SU-DHL-6 (cell line): ENCODE results near the gene KANSL3.

ENCODE experiments used
- EZH2phosphoT487 ChIP-seq: fragments of 200-600 bp; sonication (generic), shearing (Covaris generic); conservative IDR thresholded peaks from 2 replicates; pipeline ENCODE4 v1.6.1; 2018; ENCODE audit warnings: mild to moderate bottlenecking, antibody characterized with exemption, low read length, moderate library complexity, mixed read lengths
- TF ChIP-seq, protein P1 (sequence below): fragments of 200-600 bp; sonication (generic); IDR thresholded peaks from one replicate; pipeline ENCODE4 v1.5.1; 2017; ENCODE audit warnings: antibody characterized with exemption, mild to moderate bottlenecking, low read length, moderate library complexity; ENCODE audit not compliant: insufficient read depth, poor library complexity, severe bottlenecking

DNA sequence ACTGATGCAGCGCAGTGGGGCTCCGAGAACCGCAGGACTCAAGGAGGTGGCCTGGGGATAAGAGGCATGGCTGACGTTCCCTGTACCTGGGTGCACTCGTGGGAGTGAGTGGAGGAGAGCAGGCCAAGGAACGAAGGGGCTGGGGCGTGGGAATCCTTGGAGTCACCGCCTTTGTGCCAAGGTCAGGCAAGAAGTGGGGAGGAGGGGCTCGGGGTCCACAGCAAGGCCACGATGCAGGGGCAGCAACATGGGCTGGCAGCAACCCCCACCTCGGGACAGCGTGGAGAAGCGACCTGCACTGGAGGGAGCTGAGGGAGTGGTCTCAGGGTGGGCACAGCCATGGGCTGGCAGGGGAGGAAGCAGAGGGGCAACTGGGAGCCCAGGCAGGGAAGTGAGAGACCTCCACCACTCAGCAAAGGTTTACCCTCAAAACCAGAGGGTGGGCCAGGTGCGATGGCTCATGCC, 82.9 kb downstream of the KANSL3 start:
- TF ChIP-seq, protein P1, sequence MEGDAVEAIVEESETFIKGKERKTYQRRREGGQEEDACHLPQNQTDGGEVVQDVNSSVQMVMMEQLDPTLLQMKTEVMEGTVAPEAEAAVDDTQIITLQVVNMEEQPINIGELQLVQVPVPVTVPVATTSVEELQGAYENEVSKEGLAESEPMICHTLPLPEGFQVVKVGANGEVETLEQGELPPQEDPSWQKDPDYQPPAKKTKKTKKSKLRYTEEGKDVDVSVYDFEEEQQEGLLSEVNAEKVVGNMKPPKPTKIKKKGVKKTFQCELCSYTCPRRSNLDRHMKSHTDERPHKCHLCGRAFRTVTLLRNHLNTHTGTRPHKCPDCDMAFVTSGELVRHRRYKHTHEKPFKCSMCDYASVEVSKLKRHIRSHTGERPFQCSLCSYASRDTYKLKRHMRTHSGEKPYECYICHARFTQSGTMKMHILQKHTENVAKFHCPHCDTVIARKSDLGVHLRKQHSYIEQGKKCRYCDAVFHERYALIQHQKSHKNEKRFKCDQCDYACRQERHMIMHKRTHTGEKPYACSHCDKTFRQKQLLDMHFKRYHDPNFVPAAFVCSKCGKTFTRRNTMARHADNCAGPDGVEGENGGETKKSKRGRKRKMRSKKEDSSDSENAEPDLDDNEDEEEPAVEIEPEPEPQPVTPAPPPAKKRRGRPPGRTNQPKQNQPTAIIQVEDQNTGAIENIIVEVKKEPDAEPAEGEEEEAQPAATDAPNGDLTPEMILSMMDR = no peak
- TF ChIP-seq EZH2phosphoT487 = no peak
